AG09309 (cell line): Measurements from ENCODE around the gene FASN.

Source experiments
- DNase-seq: peaks from one replicate; pipeline ENCODE4 v3.0.0-alpha.2; 2010; ENCODE audit warnings: low read depth
- H3K4me3 ChIP-seq: 2 replicates; pipeline ENCODE4 v1.5.1; 2011; ENCODE audit warnings: mild to moderate bottlenecking, low read depth, low read length, moderate library complexity; ENCODE audit not compliant: control insufficient read depth
- TF ChIP-seq, protein P1 (sequence below): IDR thresholded peaks from 2 replicates; pipeline ENCODE4 v1.5.1; 2011; ENCODE audit warnings: mild to moderate bottlenecking, low read depth, low read length, inconsistent platforms; ENCODE audit not compliant: insufficient read depth, control insufficient read depth; ENCODE audit errors: missing control alignments

FASN gene

DNA sequence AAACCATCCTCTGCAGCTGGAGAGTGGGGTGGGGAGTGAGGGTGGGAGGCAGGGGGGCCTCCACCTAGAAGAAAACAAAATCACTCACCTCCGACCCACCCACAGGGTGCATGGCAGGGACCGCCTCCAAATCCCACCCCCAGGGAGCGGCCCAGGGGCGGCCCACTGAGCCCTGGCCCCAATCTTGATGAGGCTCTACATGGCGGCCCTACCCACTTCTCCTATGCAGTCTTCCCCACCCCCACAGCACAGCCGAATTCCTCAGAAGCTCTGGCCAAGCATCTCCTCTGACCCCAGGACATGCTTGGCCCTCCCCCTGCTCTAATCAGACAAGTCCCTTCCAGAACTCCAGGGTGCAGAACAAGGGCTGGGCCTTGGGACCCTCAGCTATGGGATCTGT lies 18.2 kb upstream of the FASN start:
- DNase-seq = no peak
- no peak overlapping the region for H3K4me3 ChIP-seq
- TF ChIP-seq, protein P1, sequence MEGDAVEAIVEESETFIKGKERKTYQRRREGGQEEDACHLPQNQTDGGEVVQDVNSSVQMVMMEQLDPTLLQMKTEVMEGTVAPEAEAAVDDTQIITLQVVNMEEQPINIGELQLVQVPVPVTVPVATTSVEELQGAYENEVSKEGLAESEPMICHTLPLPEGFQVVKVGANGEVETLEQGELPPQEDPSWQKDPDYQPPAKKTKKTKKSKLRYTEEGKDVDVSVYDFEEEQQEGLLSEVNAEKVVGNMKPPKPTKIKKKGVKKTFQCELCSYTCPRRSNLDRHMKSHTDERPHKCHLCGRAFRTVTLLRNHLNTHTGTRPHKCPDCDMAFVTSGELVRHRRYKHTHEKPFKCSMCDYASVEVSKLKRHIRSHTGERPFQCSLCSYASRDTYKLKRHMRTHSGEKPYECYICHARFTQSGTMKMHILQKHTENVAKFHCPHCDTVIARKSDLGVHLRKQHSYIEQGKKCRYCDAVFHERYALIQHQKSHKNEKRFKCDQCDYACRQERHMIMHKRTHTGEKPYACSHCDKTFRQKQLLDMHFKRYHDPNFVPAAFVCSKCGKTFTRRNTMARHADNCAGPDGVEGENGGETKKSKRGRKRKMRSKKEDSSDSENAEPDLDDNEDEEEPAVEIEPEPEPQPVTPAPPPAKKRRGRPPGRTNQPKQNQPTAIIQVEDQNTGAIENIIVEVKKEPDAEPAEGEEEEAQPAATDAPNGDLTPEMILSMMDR = no peak

GRCh38 chr17:82114872-82115271 lies 16.8 kb upstream of the FASN start:
- TF ChIP-seq, protein P1 = no peak
- no peak for DNase-seq
- H3K4me3 ChIP-seq = no peak overlapping the region

- DNase-seq = no peak
- no peak overlapping the region for H3K4me3 ChIP-seq
- TF ChIP-seq, protein P1 = no peak
Measured at GRCh38 chr17:82114447-82114846, 16.4 kb upstream of the FASN start.

DNA sequence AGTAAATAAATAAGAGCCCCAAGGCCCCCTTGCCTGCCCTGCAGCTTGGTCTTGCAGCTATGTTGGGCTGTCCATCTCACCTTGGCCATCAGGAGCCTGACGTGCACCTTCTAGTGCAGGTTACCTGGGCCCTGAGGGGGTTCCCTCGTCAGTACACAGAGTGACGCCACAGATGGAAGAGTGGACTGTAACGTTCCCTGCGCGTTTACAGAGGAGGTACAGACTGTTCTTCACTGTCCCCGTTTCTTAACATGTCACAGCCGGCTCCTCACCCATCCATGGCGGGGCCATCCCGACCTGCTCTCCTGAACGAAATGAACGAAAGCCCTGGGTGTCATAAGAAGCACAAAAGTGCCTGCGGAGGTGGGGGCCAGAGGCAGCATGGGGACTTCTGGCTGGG lies 15.9 kb upstream of the FASN start:
- H3K4me3 ChIP-seq = no peak overlapping the region
- TF ChIP-seq, protein P1 = no peak
- DNase-seq = no peak

DNA sequence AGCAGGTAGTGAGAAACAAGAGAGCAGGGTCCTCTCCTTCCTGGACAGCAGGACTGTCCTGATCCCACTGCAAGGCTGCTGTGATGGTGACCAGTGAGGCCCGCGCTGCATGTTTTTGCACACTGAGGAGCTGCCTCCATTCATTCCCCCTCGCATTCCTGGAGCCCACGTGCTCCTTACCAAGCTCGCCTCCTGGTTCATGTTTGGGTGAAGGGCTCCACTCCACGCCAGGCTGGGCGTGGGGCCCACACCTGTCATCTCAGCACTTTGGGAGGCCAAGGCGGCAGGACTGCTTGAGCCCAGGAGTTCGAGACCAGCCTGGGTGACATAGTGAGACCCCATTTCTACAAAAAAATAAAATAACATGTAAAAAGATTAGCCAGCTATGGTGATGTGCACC lies 15.4 kb upstream of the FASN start:
- DNase-seq = no peak
- no peak overlapping the region for H3K4me3 ChIP-seq
- TF ChIP-seq, protein P1 = no peak

- TF ChIP-seq, protein P1 = no peak
- DNase-seq = no peak
- no peak overlapping the region for H3K4me3 ChIP-seq
Measured at GRCh38 chr17:82112914-82113311, 14.9 kb upstream of the FASN start.
